ENCODE measurements around the gene LRRC8E. TPM values are rescaled to one million over a fixed set of nuclear protein-coding genes. Genes with fewer than 3 reads are reported as not detected.
A peak's percentile ranks its signal among the peaks of the same experiment; 100 is the strongest.

Gene LRRC8E
- total RNA-seq, 1 experiment from 2014 or later = 3.0 TPM

DNA sequence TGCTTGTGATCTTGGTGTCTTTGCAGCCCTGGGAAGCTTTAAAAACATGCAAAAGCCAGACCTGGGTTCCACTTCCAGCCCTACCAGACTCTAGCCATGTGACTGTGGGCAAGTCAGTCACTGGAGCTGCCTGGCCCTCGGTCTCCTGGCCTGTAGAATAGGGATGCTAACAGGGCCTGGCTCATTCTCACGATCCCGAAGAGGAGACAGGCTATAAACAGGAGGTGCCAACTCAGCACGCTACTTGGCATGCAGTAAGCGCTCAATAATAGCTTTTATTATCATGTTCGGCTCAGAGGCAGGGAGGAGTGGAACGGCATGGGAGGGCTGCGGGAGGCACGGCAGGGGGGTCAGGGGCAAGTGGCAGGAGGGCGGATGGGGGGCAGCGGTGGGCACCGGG, 35.9 kb downstream of the LRRC8E start:
- DNase-seq (ENCODE audit: low spot score) = no peak
- CTCF ChIA-PET = interaction anchor here (0.7 to 2.9 kb wide), 6 partner anchors 20 to 71 kb away, joined by 3 to 11 read pairs (median 4); partner anchors contain the start of genes MAP2K7 and TIMM44
- H3K27me3 Mint-ChIP-seq (ENCODE audit: low read depth) = peaks cover 9% of the 10 kb centered on the region
- ATAC-seq = no peak
- H3K4me1 Mint-ChIP-seq = peaks cover 9% of the 10 kb centered on the region
- TF ChIP-seq, protein P1, sequence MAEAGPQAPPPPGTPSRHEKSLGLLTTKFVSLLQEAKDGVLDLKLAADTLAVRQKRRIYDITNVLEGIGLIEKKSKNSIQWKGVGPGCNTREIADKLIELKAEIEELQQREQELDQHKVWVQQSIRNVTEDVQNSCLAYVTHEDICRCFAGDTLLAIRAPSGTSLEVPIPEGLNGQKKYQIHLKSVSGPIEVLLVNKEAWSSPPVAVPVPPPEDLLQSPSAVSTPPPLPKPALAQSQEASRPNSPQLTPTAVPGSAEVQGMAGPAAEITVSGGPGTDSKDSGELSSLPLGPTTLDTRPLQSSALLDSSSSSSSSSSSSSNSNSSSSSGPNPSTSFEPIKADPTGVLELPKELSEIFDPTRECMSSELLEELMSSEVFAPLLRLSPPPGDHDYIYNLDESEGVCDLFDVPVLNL (CRISPR knock-in tag; IDR thresholded peaks at IDR 0.05; ENCODE audit: borderline replicate concordance, low read depth) = no peak
- TF ChIP-seq NFYB (CRISPR knock-in tag; conservative IDR thresholded peaks at IDR 0.05; ENCODE audit: low read depth) (no peak), ZNF396 (CRISPR knock-in tag; IDR thresholded peaks at IDR 0.05; ENCODE audit: borderline replicate concordance) (no peak), CBFB (CRISPR knock-in tag; IDR thresholded peaks at IDR 0.05; ENCODE audit: low read depth) (no peak), SP1 (CRISPR knock-in tag; conservative IDR thresholded peaks at IDR 0.05) (no peak), NR2C2 (CRISPR knock-in tag; IDR thresholded peaks at IDR 0.05) (no peak), PRRX2 (CRISPR knock-in tag; IDR thresholded peaks at IDR 0.05) (no peak), ETV6 (CRISPR knock-in tag; IDR thresholded peaks at IDR 0.05) (no peak), KAT7 (CRISPR knock-in tag; IDR thresholded peaks at IDR 0.05; ENCODE audit: borderline replicate concordance) (no peak), ESRRA (CRISPR knock-in tag; IDR thresholded peaks at IDR 0.05; ENCODE audit: borderline replicate concordance) (no peak), JUN (CRISPR knock-in tag; IDR thresholded peaks at IDR 0.05) (no peak), CREM (CRISPR knock-in tag; IDR thresholded peaks at IDR 0.05) (no peak), OVOL2 (CRISPR knock-in tag; IDR thresholded peaks at IDR 0.05; ENCODE audit: borderline replicate concordance) (no peak), ZNF232 (CRISPR knock-in tag; IDR thresholded peaks at IDR 0.05) (no peak)
- TF ChIP-seq, protein P2, sequence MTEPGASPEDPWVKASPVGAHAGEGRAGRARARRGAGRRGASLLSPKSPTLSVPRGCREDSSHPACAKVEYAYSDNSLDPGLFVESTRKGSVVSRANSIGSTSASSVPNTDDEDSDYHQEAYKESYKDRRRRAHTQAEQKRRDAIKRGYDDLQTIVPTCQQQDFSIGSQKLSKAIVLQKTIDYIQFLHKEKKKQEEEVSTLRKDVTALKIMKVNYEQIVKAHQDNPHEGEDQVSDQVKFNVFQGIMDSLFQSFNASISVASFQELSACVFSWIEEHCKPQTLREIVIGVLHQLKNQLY (CRISPR knock-in tag; IDR thresholded peaks at IDR 0.05) = no peak
- TF ChIP-seq, protein P3, sequence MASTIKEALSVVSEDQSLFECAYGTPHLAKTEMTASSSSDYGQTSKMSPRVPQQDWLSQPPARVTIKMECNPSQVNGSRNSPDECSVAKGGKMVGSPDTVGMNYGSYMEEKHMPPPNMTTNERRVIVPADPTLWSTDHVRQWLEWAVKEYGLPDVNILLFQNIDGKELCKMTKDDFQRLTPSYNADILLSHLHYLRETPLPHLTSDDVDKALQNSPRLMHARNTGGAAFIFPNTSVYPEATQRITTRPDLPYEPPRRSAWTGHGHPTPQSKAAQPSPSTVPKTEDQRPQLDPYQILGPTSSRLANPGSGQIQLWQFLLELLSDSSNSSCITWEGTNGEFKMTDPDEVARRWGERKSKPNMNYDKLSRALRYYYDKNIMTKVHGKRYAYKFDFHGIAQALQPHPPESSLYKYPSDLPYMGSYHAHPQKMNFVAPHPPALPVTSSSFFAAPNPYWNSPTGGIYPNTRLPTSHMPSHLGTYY (CRISPR knock-in tag; IDR thresholded peaks at IDR 0.05) = no peak
- TF ChIP-seq, protein P4, sequence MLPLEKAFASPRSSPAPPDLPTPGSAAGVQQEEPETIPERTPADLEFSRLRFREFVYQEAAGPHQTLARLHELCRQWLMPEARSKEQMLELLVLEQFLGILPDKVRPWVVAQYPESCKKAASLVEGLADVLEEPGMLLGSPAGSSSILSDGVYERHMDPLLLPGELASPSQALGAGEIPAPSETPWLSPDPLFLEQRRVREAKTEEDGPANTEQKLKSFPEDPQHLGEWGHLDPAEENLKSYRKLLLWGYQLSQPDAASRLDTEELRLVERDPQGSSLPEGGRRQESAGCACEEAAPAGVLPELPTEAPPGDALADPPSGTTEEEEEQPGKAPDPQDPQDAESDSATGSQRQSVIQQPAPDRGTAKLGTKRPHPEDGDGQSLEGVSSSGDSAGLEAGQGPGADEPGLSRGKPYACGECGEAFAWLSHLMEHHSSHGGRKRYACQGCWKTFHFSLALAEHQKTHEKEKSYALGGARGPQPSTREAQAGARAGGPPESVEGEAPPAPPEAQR (CRISPR knock-in tag; IDR thresholded peaks at IDR 0.05) = no peak
- TF ChIP-seq, protein P5, sequence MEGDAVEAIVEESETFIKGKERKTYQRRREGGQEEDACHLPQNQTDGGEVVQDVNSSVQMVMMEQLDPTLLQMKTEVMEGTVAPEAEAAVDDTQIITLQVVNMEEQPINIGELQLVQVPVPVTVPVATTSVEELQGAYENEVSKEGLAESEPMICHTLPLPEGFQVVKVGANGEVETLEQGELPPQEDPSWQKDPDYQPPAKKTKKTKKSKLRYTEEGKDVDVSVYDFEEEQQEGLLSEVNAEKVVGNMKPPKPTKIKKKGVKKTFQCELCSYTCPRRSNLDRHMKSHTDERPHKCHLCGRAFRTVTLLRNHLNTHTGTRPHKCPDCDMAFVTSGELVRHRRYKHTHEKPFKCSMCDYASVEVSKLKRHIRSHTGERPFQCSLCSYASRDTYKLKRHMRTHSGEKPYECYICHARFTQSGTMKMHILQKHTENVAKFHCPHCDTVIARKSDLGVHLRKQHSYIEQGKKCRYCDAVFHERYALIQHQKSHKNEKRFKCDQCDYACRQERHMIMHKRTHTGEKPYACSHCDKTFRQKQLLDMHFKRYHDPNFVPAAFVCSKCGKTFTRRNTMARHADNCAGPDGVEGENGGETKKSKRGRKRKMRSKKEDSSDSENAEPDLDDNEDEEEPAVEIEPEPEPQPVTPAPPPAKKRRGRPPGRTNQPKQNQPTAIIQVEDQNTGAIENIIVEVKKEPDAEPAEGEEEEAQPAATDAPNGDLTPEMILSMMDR (IDR thresholded peaks at IDR 0.05) = no peak
- TF ChIP-seq, protein P6, sequence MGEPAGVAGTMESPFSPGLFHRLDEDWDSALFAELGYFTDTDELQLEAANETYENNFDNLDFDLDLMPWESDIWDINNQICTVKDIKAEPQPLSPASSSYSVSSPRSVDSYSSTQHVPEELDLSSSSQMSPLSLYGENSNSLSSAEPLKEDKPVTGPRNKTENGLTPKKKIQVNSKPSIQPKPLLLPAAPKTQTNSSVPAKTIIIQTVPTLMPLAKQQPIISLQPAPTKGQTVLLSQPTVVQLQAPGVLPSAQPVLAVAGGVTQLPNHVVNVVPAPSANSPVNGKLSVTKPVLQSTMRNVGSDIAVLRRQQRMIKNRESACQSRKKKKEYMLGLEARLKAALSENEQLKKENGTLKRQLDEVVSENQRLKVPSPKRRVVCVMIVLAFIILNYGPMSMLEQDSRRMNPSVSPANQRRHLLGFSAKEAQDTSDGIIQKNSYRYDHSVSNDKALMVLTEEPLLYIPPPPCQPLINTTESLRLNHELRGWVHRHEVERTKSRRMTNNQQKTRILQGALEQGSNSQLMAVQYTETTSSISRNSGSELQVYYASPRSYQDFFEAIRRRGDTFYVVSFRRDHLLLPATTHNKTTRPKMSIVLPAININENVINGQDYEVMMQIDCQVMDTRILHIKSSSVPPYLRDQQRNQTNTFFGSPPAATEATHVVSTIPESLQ (CRISPR knock-in tag; IDR thresholded peaks at IDR 0.05) = no peak
- TF ChIP-seq, protein P7, sequence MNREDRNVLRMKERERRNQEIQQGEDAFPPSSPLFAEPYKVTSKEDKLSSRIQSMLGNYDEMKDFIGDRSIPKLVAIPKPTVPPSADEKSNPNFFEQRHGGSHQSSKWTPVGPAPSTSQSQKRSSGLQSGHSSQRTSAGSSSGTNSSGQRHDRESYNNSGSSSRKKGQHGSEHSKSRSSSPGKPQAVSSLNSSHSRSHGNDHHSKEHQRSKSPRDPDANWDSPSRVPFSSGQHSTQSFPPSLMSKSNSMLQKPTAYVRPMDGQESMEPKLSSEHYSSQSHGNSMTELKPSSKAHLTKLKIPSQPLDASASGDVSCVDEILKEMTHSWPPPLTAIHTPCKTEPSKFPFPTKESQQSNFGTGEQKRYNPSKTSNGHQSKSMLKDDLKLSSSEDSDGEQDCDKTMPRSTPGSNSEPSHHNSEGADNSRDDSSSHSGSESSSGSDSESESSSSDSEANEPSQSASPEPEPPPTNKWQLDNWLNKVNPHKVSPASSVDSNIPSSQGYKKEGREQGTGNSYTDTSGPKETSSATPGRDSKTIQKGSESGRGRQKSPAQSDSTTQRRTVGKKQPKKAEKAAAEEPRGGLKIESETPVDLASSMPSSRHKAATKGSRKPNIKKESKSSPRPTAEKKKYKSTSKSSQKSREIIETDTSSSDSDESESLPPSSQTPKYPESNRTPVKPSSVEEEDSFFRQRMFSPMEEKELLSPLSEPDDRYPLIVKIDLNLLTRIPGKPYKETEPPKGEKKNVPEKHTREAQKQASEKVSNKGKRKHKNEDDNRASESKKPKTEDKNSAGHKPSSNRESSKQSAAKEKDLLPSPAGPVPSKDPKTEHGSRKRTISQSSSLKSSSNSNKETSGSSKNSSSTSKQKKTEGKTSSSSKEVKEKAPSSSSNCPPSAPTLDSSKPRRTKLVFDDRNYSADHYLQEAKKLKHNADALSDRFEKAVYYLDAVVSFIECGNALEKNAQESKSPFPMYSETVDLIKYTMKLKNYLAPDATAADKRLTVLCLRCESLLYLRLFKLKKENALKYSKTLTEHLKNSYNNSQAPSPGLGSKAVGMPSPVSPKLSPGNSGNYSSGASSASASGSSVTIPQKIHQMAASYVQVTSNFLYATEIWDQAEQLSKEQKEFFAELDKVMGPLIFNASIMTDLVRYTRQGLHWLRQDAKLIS (CRISPR knock-in tag; IDR thresholded peaks at IDR 0.05; ENCODE audit: borderline replicate concordance) = no peak
- H3K27ac Mint-ChIP-seq = no peak overlapping the region
- H3K9me3 Mint-ChIP-seq = no peaks in the 10 kb centered on the region
- H3K36me3 Mint-ChIP-seq = no peaks in the 10 kb centered on the region
- H3K4me3 Mint-ChIP-seq = peak overlapping the region; percentile 45; the same call in 1 of the 2 replicates
- POLR2A ChIA-PET = interaction anchor here (0.6 kb wide), 1 partner anchor 896 kb away, joined by 4 read pairs; no protein-coding TSS in a partner anchor

All from WTC11 (cell line).